NB4 (cell line): Measurements from ENCODE around the gene SFXN1.

Experiments used
- CTCF ChIP-seq: IDR thresholded peaks from one replicate; pipeline ENCODE4 v1.5.1; 2012; ENCODE audit warnings: low read depth, low read length
- MYC ChIP-seq: IDR thresholded peaks from 2 replicates; pipeline ENCODE4 v1.6.1; 2011; ENCODE audit warnings: low read depth, low read length
- POLR2A ChIP-seq: IDR thresholded peaks from 2 replicates; pipeline ENCODE4 v1.6.1; 2011; ENCODE audit warnings: mild to moderate bottlenecking; ENCODE audit not compliant: insufficient read length; ENCODE audit errors: extremely low read depth

GRCh38 chr5:175576096-175576495 is 97.7 kb downstream of the SFXN1 start:
- TF ChIP-seq CTCF (no peak), POLR2A (no peak), MYC (no peak)
